Mucosa of descending colon (tissue), 3 donors: ENCODE measurements around the gene PALD1. TPM values are rescaled to one million over a fixed set of nuclear protein-coding genes. Genes with fewer than 3 reads are reported as not detected.

ENCODE experiments used
- ATAC-seq: fragments of 200-7000 bp; cut with Tn5 transposase; one replicate; pipeline ENCODE4 v1.9.1; 2020; ENCODE audit warnings: mild to moderate bottlenecking, moderate library complexity
- DNase-seq, 3 donors: peaks; one replicate each; pipeline ENCODE4 v3.0.0-alpha.2; 2020
- H3K36me3 ChIP-seq: fragments of 200-600 bp; one replicate; pipeline ENCODE4 v1.8.0; 2021; ENCODE audit warnings: low read depth, mild to moderate bottlenecking
- H3K4me1 ChIP-seq: fragments of 200-600 bp; one replicate; pipeline ENCODE4 v1.8.0; 2021; ENCODE audit warnings: low read depth, mild to moderate bottlenecking
- H3K4me3 ChIP-seq: fragments of 200-600 bp; one replicate; pipeline ENCODE4 v1.8.0; 2021; ENCODE audit warnings: mild to moderate bottlenecking
- H3K9me3 ChIP-seq: fragments of 200-600 bp; one replicate; pipeline ENCODE4 v1.8.0; 2021; ENCODE audit warnings: mild to moderate bottlenecking
- intact Hi-C, 2 donors: fragments of 100-400 bp; cut with DNase I in 1 of 2; cut with micrococcal nuclease in 1 of 2; formaldehyde crosslinking; loops; one replicate each; pipeline versions ENCODE4 v1.11.0 to v1.11.1; 2022; cut with DNase I, micrococcal nuclease
- total RNA-seq, 3 donors: library from RNA; stranded (reverse); fragmentation: NEBNext Ultra II Directional in 2 of 3; extraction: Animal tissue kit (Norgen Biotek cat#: 25700) in 2 of 3; gene quantifications; one replicate each; pipeline versions ENCODE4 v1.2.1 to v1.2.4, GENCODE V29; 2021 to 2023
- TF ChIP-seq, protein P1 (sequence below): fragments of 200-600 bp; IDR thresholded peaks from one replicate; pipeline ENCODE4 v1.8.0; 2022; ENCODE audit warnings: antibody characterized with exemption, mild to moderate bottlenecking
- donor health status: DM: no; HTN: no; CAD: no; lungs with moderate emphysema.
- donor health status: DM: no; HTN: no; CAD: no.
- donor health status: DM: no; HTN: yes; CAD: no.

Gene PALD1
- total RNA-seq, 3 donors from 2014 or later, result 1.9 to 15.9 (median 3.2) TPM

DNA sequence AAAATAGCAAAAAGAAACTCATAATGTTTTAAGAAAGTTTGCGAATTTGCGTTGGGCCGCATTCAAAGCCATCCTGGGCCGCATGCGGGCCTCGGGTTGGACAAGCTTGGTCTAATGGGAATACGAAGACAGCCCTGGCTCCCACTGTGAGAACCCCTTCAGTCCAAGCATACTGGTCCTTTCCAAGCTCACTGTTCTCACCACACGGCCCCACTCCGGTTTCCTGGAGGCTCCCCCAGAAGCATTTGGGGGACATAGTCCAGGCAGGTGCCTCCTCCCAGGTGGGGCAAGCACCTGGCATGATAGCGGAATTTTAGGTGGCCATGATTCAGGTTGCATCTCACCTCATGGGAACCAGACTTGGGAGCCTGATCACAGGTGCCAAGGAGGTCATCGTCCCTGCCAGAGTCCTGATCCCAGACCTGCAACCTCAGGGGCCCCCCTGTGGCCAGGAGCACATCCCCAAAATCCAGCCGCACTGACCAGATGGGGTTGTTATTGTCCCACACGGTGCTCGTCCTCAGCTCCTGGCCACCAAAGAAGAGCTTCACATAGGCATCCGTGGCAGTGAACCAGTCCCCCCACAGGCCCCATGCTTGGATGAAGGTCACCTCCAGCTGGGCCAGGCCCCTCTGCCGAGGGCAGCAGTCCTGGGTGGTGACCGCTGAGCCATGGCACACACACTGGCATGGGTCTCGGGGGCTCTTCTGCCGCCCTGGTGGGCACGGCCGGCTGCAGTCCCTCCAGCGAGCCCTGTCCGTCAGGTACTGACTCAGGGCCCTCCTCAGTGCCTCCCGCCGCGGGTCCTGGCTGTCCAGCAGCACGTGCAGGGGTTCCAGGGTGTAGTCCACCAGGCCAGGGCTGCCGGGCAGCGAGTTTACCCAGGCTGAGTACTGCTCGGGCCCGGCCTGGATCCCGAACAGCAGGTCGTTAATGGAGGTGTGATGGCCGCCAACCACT is 119.6 kb downstream of the PALD1 start:
- Histone ChIP-seq H3K4me3 (no peak overlapping the region), H3K4me1 (no peaks in the 10 kb centered on the region), H3K9me3 (no peaks in the 10 kb centered on the region), H3K36me3 (no peaks in the 10 kb centered on the region)
- TF ChIP-seq, protein P1, sequence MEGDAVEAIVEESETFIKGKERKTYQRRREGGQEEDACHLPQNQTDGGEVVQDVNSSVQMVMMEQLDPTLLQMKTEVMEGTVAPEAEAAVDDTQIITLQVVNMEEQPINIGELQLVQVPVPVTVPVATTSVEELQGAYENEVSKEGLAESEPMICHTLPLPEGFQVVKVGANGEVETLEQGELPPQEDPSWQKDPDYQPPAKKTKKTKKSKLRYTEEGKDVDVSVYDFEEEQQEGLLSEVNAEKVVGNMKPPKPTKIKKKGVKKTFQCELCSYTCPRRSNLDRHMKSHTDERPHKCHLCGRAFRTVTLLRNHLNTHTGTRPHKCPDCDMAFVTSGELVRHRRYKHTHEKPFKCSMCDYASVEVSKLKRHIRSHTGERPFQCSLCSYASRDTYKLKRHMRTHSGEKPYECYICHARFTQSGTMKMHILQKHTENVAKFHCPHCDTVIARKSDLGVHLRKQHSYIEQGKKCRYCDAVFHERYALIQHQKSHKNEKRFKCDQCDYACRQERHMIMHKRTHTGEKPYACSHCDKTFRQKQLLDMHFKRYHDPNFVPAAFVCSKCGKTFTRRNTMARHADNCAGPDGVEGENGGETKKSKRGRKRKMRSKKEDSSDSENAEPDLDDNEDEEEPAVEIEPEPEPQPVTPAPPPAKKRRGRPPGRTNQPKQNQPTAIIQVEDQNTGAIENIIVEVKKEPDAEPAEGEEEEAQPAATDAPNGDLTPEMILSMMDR, result no peak
- intact Hi-C loops, result no loop called here
- DNase-seq (no peak), ATAC-seq (no peak)

DNA sequence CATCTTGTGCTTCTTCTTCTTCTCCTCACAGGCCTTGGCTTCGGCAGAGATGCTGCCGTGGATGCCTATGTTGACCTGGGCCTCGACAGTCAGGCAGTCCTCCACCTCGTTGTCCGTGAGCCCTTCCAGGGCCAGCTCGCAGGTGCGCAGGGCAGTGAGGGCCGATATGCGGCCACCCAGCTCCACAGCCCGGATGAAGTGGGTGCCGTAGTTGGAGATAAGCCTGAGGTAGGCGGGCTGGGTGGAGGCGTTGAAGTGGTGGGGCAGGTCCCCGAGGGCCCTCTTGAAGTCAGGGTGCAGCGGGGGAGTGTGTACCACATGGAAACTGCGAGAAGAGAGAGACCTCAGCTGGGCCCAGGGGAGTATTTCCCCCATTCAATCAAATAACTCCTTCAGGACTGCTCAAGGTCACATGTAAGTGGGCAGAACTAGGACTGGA is 120.3 kb downstream of the PALD1 start:
- TF ChIP-seq, protein P1, result no peak
- no peaks in the 10 kb centered on the region for H3K9me3 ChIP-seq
- no peaks in the 10 kb centered on the region for H3K4me1 ChIP-seq
- no peak overlapping the region for H3K4me3 ChIP-seq
- intact Hi-C loops, result no loop called here
- DNase-seq, result no peak
- no peak for ATAC-seq
- no peaks in the 10 kb centered on the region for H3K36me3 ChIP-seq

DNA sequence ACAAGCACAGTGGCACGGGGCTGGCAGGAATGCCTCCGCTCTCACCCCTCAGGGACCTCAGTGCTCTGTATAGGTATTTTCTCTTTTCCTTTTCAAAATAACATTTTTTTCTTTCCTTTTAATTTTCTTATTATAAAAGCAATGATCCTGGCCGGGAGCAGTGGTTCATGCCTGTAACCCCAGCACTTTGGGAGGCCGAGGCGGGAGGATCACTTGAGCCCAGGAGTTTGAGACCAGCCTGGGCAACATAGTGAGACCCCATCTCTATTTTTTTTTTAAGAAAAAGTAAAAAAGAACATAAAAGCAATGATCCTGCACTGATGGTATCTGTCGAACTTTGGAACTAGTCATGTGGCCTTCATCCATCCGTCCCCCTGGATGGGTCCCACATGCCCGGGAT is 120.8 kb downstream of the PALD1 start:
- Histone ChIP-seq H3K36me3 (no peaks in the 10 kb centered on the region), H3K9me3 (no peaks in the 10 kb centered on the region), H3K4me1 (no peaks in the 10 kb centered on the region), H3K4me3 (no peak overlapping the region)
- TF ChIP-seq, protein P1, result no peak
- DNase-seq (no peak), ATAC-seq (no peak)
- intact Hi-C loops, result no loop called here

DNA sequence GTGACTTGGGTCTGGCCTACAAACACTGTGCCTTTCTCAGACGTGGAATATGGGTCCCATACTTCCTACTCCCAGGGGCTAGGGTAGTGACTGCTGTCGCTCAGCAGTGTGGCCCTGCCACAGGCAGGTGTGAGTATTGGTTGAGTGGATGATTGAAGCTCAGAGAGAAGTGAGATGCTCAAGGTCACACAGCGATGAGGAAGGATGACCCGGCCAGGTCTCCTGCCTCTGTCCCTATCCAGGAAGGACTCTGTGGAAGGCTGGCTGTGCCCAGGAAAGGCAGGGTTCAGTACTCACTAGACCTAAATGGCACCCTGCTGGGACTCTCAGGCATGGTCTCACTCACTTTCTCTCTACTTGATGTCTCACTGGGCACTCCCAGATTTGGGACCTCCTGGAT is 121.2 kb downstream of the PALD1 start:
- Histone ChIP-seq H3K4me1 (no peaks in the 10 kb centered on the region), H3K9me3 (no peaks in the 10 kb centered on the region), H3K36me3 (no peaks in the 10 kb centered on the region), H3K4me3 (no peak overlapping the region)
- DNase-seq, result no peak
- TF ChIP-seq, protein P1, result no peak
- intact Hi-C loops, result no loop called here
- no peak for ATAC-seq

DNA sequence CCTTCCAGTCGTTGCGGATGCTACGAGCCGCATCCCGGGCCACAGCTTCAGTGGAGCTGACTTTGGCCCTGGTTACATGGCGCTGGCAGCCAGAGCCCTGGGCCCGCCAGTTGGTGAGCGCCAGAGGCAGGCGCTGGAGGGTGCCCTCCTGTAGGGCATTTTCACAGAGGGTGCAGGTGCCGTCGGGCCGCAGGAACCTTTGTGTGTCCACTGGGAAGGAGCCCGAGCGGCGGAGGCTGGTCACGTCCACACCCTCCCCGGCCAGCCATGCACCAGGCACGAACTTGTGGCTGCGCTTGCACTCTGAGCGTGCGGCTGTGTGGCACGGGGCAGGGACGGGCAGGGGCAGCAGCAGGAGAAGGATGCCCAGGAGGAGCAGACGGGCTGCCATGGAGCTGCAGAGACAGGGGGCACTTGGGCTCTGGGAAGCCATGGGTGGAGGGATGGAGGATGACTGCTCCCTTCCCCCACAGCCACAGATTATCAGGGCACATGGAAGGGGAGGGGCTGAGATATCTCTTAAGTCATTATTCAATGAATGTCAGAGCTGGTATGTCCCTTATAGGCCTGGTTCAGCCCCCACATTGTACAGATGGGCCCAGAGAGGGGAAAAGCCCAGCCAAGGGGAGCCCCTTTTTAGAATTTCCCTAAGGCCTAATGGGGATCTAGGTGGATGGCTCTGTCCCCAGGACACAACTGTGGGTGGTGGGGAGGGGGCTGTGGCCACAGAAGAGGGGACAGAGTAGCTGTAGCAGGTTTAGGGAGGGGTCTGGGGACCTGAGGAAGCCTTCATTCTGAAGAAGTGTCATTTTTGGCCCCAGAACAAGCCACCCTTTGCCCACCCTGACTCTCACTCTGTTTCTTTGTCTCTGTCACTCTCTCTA is 122.2 kb downstream of the PALD1 start:
- Histone ChIP-seq H3K9me3 (no peaks in the 10 kb centered on the region), H3K4me1 (no peaks in the 10 kb centered on the region), H3K4me3 (no peak overlapping the region), H3K36me3 (no peaks in the 10 kb centered on the region)
- TF ChIP-seq, protein P1, result no peak
- no peak for DNase-seq
- intact Hi-C loops, result no loop called here
- ATAC-seq, result no peak
